ENCODE measurements around the gene ABHD16B. TPM values are rescaled to one million over a fixed set of nuclear protein-coding genes. Genes with fewer than 3 reads are reported as not detected.

ABHD16B gene
- polyA plus RNA-seq, 2 of the 4 experiments (the other 2 are of a cell fraction) = not detected

GRCh38 chr20:63885264-63886053 lies 24.2 kb downstream of the ABHD16B start:
- DNase-seq (ENCODE audit: low read depth in 1 of 2, low spot score in 1 of 2) (no peak), FAIRE-seq (no peak), ATAC-seq (no peak)
- WGBS (ENCODE audit: missing lambda C conversion rate) = 91% methylated on average over 27 of the region's 27 CpGs
- TF ChIP-seq CBX2 (IDR thresholded peaks at IDR 0.05; ENCODE audit: borderline replicate concordance, low read depth) = no peak
- no peak for TF ChIP-seq MYC (IDR thresholded peaks at IDR 0.05; ENCODE audit: borderline replicate concordance, low read length)
- no peak for TF ChIP-seq RNF2 (IDR thresholded peaks at IDR 0.05; ENCODE audit: borderline replicate concordance, low read depth)
- no peak for TF ChIP-seq MAZ (IDR thresholded peaks at IDR 0.05; ENCODE audit: borderline replicate concordance, low read depth, low read length)
- no peak for TF ChIP-seq PHF8 (IDR thresholded peaks at IDR 0.05; ENCODE audit: borderline replicate concordance, low read depth)
- TF ChIP-seq ZNF302 (CRISPR knock-in tag; IDR thresholded peaks at IDR 0.05) = no peak
- no peak for TF ChIP-seq EP300 (IDR thresholded peaks at IDR 0.05)
- TF ChIP-seq TP53 (CRISPR knock-in tag; IDR thresholded peaks at IDR 0.05) = no peak
- TF ChIP-seq, protein P1, sequence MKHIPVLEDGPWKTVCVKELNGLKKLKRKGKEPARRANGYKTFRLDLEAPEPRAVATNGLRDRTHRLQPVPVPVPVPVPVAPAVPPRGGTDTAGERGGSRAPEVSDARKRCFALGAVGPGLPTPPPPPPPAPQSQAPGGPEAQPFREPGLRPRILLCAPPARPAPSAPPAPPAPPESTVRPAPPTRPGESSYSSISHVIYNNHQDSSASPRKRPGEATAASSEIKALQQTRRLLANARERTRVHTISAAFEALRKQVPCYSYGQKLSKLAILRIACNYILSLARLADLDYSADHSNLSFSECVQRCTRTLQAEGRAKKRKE (CRISPR knock-in tag; IDR thresholded peaks at IDR 0.05; ENCODE audit: low read depth) = no peak
- no peak for TF ChIP-seq RAD21 (conservative IDR thresholded peaks at IDR 0.05 in 1 of 2, IDR thresholded peaks at IDR 0.05 in 1 of 2)
- TF ChIP-seq BHLHE40 (IDR thresholded peaks at IDR 0.05; ENCODE audit: low read depth, low read length) = no peak
- no peak for TF ChIP-seq CBX8 (IDR thresholded peaks at IDR 0.05)
- TF ChIP-seq, protein P2, sequence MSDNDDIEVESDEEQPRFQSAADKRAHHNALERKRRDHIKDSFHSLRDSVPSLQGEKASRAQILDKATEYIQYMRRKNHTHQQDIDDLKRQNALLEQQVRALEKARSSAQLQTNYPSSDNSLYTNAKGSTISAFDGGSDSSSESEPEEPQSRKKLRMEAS (IDR thresholded peaks at IDR 0.05) = no peak
- no peak for TF ChIP-seq RFX5 (IDR thresholded peaks at IDR 0.05)
- TF ChIP-seq HOXB5 (CRISPR knock-in tag; IDR thresholded peaks at IDR 0.05) = no peak
- TF ChIP-seq ZC3H11A (IDR thresholded peaks at IDR 0.05) = no peak
- TF ChIP-seq HOXB13 (CRISPR knock-in tag; IDR thresholded peaks at IDR 0.05; ENCODE audit: low read depth) = no peak
- TF ChIP-seq FOSL2 (IDR thresholded peaks at IDR 0.05) = no peak
- no peak for TF ChIP-seq FOSL2 (CRISPR knock-in tag; IDR thresholded peaks at IDR 0.05)
- no peak for TF ChIP-seq HDAC2 (IDR thresholded peaks at IDR 0.05)
- Histone ChIP-seq H3K27ac (no peak overlapping the region), H3K4me2 (no peak overlapping the region), H3K4me3 (no peak overlapping the region), H3K4me1 (no peaks in the 10 kb centered on the region), H3K9me3 (no peaks in the 10 kb centered on the region)
- CTCF ChIA-PET = interaction anchor here (0.8 kb wide), 1 partner anchor 107 kb away, joined by 3 read pairs; no protein-coding TSS in a partner anchor
- POLR2A ChIA-PET = no interaction called here

DNA sequence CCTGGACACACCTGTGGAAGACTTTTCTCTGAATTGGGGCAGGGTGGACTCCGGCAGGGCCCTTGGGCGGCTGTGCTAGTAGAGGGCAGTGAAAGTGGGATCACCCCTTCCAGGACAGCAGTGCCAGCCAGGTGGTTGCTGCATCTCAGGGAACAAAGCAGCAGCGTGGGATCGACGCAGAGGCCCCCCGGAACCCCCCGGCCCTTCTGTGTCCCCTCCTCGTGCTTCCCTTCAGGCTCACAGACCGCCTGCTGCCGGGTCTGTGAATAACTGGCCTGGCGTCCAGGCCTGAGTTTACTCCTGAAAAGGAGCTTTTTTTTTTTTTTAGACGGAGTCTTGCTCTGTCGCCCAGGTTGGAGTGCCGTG lies 24.7 kb downstream of the ABHD16B start:
- H3K27ac ChIP-seq = no peak overlapping the region
- TF ChIP-seq, protein P3, sequence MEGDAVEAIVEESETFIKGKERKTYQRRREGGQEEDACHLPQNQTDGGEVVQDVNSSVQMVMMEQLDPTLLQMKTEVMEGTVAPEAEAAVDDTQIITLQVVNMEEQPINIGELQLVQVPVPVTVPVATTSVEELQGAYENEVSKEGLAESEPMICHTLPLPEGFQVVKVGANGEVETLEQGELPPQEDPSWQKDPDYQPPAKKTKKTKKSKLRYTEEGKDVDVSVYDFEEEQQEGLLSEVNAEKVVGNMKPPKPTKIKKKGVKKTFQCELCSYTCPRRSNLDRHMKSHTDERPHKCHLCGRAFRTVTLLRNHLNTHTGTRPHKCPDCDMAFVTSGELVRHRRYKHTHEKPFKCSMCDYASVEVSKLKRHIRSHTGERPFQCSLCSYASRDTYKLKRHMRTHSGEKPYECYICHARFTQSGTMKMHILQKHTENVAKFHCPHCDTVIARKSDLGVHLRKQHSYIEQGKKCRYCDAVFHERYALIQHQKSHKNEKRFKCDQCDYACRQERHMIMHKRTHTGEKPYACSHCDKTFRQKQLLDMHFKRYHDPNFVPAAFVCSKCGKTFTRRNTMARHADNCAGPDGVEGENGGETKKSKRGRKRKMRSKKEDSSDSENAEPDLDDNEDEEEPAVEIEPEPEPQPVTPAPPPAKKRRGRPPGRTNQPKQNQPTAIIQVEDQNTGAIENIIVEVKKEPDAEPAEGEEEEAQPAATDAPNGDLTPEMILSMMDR (IDR thresholded peaks at IDR 0.05) = no peak
- TF ChIP-seq HOXA7 (CRISPR knock-in tag; IDR thresholded peaks at IDR 0.05) = no peak
- no peak for TF ChIP-seq FOXS1 (CRISPR knock-in tag; IDR thresholded peaks at IDR 0.05)
- no peak for TF ChIP-seq RCOR1 (IDR thresholded peaks at IDR 0.05; ENCODE audit: low read depth, low read length)
- no peak for TF ChIP-seq FOSB (CRISPR knock-in tag; IDR thresholded peaks at IDR 0.05)
- TF ChIP-seq CBX2 (IDR thresholded peaks at IDR 0.05; ENCODE audit: borderline replicate concordance, low read depth) = no peak
- no peak for TF ChIP-seq MYC (IDR thresholded peaks at IDR 0.05; ENCODE audit: borderline replicate concordance, low read length)
- TF ChIP-seq ZC3H11A (IDR thresholded peaks at IDR 0.05) = no peak
- no peak for TF ChIP-seq ESRRA (IDR thresholded peaks at IDR 0.05; ENCODE audit: borderline replicate concordance, low read length)
- no peak for TF ChIP-seq POLR2A (IDR thresholded peaks at IDR 0.05; ENCODE audit: low read length)
- no peak for TF ChIP-seq KDM1A (IDR thresholded peaks at IDR 0.05; ENCODE audit: low read depth)
- TF ChIP-seq ZSCAN20 (CRISPR knock-in tag; IDR thresholded peaks at IDR 0.05) = no peak
- TF ChIP-seq USF2 (IDR thresholded peaks at IDR 0.05) = no peak
- no peak for TF ChIP-seq BHLHE40 (IDR thresholded peaks at IDR 0.05; ENCODE audit: low read depth, low read length)
- TF ChIP-seq, protein P1 (CRISPR knock-in tag; IDR thresholded peaks at IDR 0.05; ENCODE audit: low read depth) = no peak
- TF ChIP-seq NFE2L2 (conservative IDR thresholded peaks at IDR 0.05; ENCODE audit: low read length) = no peak
- TF ChIP-seq, protein P4, sequence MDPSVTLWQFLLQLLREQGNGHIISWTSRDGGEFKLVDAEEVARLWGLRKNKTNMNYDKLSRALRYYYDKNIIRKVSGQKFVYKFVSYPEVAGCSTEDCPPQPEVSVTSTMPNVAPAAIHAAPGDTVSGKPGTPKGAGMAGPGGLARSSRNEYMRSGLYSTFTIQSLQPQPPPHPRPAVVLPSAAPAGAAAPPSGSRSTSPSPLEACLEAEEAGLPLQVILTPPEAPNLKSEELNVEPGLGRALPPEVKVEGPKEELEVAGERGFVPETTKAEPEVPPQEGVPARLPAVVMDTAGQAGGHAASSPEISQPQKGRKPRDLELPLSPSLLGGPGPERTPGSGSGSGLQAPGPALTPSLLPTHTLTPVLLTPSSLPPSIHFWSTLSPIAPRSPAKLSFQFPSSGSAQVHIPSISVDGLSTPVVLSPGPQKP (IDR thresholded peaks at IDR 0.05; ENCODE audit: low read depth, low read length) = no peak
- TF ChIP-seq CEBPB (IDR thresholded peaks at IDR 0.05) = no peak
- no peaks in the 10 kb centered on the region for H3K9me3 ChIP-seq
- WGBS (ENCODE audit: missing lambda C conversion rate) = 96% methylated on average over 12 of the region's 14 CpGs
- ATAC-seq = no peak
- CTCF ChIA-PET = interaction anchor here (0.8 kb wide), 1 partner anchor 108 kb away, joined by 3 read pairs; no protein-coding TSS in a partner anchor
- FAIRE-seq = no peak
- no peaks in the 10 kb centered on the region for H3K4me1 ChIP-seq
- DNase-seq (ENCODE audit: low read depth in 1 of 2, low spot score in 1 of 2) = no peak
- no peak overlapping the region for H3K4me2 ChIP-seq
- POLR2A ChIA-PET = no interaction called here
- H3K4me3 ChIP-seq = no peak overlapping the region

Data from A549 (cell line).